ENCODE results near the gene LUZP2.

- TF ChIP-seq POLR2AphosphoS5 (IDR thresholded peaks at IDR 0.05) = no peak
- TF ChIP-seq POLR2A (IDR thresholded peaks at IDR 0.05) = no peak
- TF ChIP-seq CTCF (IDR thresholded peaks at IDR 0.05) = no peak
These were observed 5.6 kb downstream of the LUZP2 start for GRCh38 chr11:24502425-24502824.
